Karpas-422 (cell line): ENCODE results near the gene ACOT7. TPM values are rescaled to one million over a fixed set of nuclear protein-coding genes. Genes with fewer than 3 reads are reported as not detected.

Source experiments
- DNase-seq: peaks from one replicate; pipeline ENCODE4 v3.0.0-alpha.2; 2015
- H2AFZ ChIP-seq: fragments of 200-600 bp; sonication (generic); 2 replicates; pipeline ENCODE4 v1.6.1; 2014; ENCODE audit warnings: antibody characterized with exemption, low read length, mixed read lengths
- H3K27ac ChIP-seq: fragments of 200-600 bp; sonication (generic); 2 replicates; pipeline ENCODE4 v1.5.1; 2014; ENCODE audit warnings: mild to moderate bottlenecking, low read length, moderate library complexity
- H3K27me3 ChIP-seq: fragments of 200-600 bp; sonication (generic); 2 replicates; pipeline ENCODE4 v1.6.1; 2014; ENCODE audit warnings: low read length, mixed read lengths
- H3K36me3 ChIP-seq: fragments of 200-600 bp; sonication (generic); 2 replicates; pipeline ENCODE4 v1.6.1; 2014; ENCODE audit warnings: low read length, mixed read lengths; ENCODE audit not compliant: insufficient read depth
- H3K4me1 ChIP-seq: fragments of 200-600 bp; sonication (generic); 2 replicates; pipeline ENCODE4 v1.6.1; 2014; ENCODE audit warnings: mild to moderate bottlenecking, low read length, mixed read lengths
- H3K4me2 ChIP-seq: fragments of 200-600 bp; sonication (generic); 2 replicates; pipeline ENCODE4 v1.6.1; 2014; ENCODE audit warnings: low read length, low read depth, mild to moderate bottlenecking; ENCODE audit not compliant: poor library complexity, severe bottlenecking
- H3K4me3 ChIP-seq: fragments of 200-600 bp; sonication (generic); 2 replicates; pipeline ENCODE4 v1.5.1; 2014; ENCODE audit warnings: mild to moderate bottlenecking, antibody characterized with exemption, low read length, mixed read lengths
- H3K79me2 ChIP-seq: fragments of 200-600 bp; sonication (generic); 2 replicates; pipeline ENCODE4 v1.6.1; 2014; ENCODE audit warnings: mild to moderate bottlenecking, low read length, mixed read lengths
- H3K9ac ChIP-seq: fragments of 200-600 bp; sonication (generic); 2 replicates; pipeline ENCODE4 v1.6.0; 2014; ENCODE audit warnings: low read length
- H3K9me2 ChIP-seq: fragments of 200-600 bp; sonication (generic), shearing (Covaris generic); replicated peaks from 2 replicates; pipeline ENCODE4 v1.6.0; 2014; ENCODE audit warnings: mild to moderate bottlenecking, low read length, moderate library complexity; ENCODE audit not compliant: insufficient read depth
- H3K9me3 ChIP-seq: fragments of 300-700, 200-600 bp; sonication (generic); 2 replicates; pipeline ENCODE4 v1.6.1; 2014; ENCODE audit warnings: low read length, mixed read lengths
- H4K20me1 ChIP-seq: fragments of 200-600 bp; sonication (generic); 2 replicates; pipeline ENCODE4 v1.6.1; 2014; ENCODE audit warnings: mild to moderate bottlenecking, antibody characterized with exemption, low read length, low read depth; ENCODE audit not compliant: insufficient read depth
- total RNA-seq: library from RNA; depleted of rRNA; stranded (reverse); fragments of >200 nt; shearing (Covaris generic); gene quantifications from 2 replicates; pipeline ENCODE4 v1.2.3, GENCODE V29; 2014; ENCODE audit warnings: low replicate concordance

Gene ACOT7
- total RNA-seq, 1 experiment from 2014 or later, result 11.8 TPM

DNA sequence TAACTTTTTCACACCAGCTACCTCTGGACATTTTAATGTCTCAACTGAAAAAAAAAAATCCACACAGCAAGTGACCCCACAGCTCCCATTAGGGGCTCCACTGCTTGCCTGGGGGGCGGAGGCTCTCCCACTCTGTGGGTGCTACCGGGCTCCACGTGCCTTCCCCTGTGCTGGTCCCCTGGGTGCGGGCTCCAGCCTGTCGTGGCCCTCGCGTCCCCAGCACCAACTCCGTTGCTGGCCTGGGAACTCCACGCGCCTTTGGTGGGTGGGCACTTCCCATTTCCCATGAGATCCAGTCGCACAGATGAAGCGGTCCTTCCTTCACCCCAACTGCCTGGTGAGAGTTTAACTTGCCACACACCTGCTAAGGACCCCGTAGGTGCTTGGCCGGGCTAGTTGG lies 105.5 kb downstream of the ACOT7 start:
- H3K4me1 ChIP-seq, result peaks cover 16% of the 10 kb centered on the region
- DNase-seq, result no peak

GRCh38 chr1:6287431-6287886 lies 106.1 kb downstream of the ACOT7 start:
- Histone ChIP-seq H2AFZ (no peak overlapping the region), H3K9me3 (no peaks in the 10 kb centered on the region), H4K20me1 (no peaks in the 10 kb centered on the region), H3K79me2 (no peaks in the 10 kb centered on the region), H3K27ac (no peak overlapping the region), H3K4me3 (no peak overlapping the region), H3K4me1 (peaks cover 16% of the 10 kb centered on the region), H3K27me3 (no peaks in the 10 kb centered on the region), H3K36me3 (no peaks in the 10 kb centered on the region), H3K4me2 (no peak overlapping the region), H3K9me2 (no peaks in the 10 kb centered on the region), H3K9ac (no peak overlapping the region)
- DNase-seq, result no peak

More for the DNA sequence above, 105.5 kb downstream of the ACOT7 start:
- Histone ChIP-seq H3K9ac (no peak overlapping the region), H3K4me3 (no peak overlapping the region), H3K27me3 (no peaks in the 10 kb centered on the region), H4K20me1 (no peaks in the 10 kb centered on the region), H3K9me2 (no peaks in the 10 kb centered on the region), H3K9me3 (no peaks in the 10 kb centered on the region), H3K27ac (no peak overlapping the region), H2AFZ (no peak overlapping the region), H3K36me3 (no peaks in the 10 kb centered on the region), H3K4me2 (no peak overlapping the region), H3K79me2 (no peaks in the 10 kb centered on the region)

- H3K4me3 ChIP-seq, result no peak overlapping the region
Measured at GRCh38 chr1:6287029-6287428, 106.5 kb downstream of the ACOT7 start.

GRCh38 chr1:6286266-6286665 lies 107.3 kb downstream of the ACOT7 start:
- no peak overlapping the region for H3K4me2 ChIP-seq
- DNase-seq, result no peak

More at GRCh38 chr1:6287029-6287428, 106.5 kb downstream of the ACOT7 start:
- no peaks in the 10 kb centered on the region for H3K27me3 ChIP-seq
- H2AFZ ChIP-seq, result no peak overlapping the region
- no peak overlapping the region for H3K27ac ChIP-seq
- DNase-seq, result no peak
- H4K20me1 ChIP-seq, result no peaks in the 10 kb centered on the region
- H3K4me1 ChIP-seq, result peaks cover 16% of the 10 kb centered on the region
- H3K9me3 ChIP-seq, result no peaks in the 10 kb centered on the region
- H3K79me2 ChIP-seq, result no peaks in the 10 kb centered on the region
- no peak overlapping the region for H3K9ac ChIP-seq
- H3K9me2 ChIP-seq, result no peaks in the 10 kb centered on the region
- no peak overlapping the region for H3K4me2 ChIP-seq
- no peaks in the 10 kb centered on the region for H3K36me3 ChIP-seq

GRCh38 chr1:6285336-6285735 lies 108.2 kb downstream of the ACOT7 start:
- Histone ChIP-seq H3K36me3 (no peaks in the 10 kb centered on the region), H3K4me1 (peaks cover 8% of the 10 kb centered on the region), H3K4me2 (no peak overlapping the region), H3K27me3 (no peaks in the 10 kb centered on the region), H3K9me3 (no peaks in the 10 kb centered on the region), H3K79me2 (no peaks in the 10 kb centered on the region), H2AFZ (no peak overlapping the region), H3K4me3 (no peak overlapping the region), H4K20me1 (no peaks in the 10 kb centered on the region), H3K9me2 (no peaks in the 10 kb centered on the region), H3K9ac (no peak overlapping the region), H3K27ac (no peak overlapping the region)
- no peak for DNase-seq

More at GRCh38 chr1:6286266-6286665, 107.3 kb downstream of the ACOT7 start:
- H3K4me3 ChIP-seq, result no peak overlapping the region
- no peaks in the 10 kb centered on the region for H3K36me3 ChIP-seq
- H2AFZ ChIP-seq, result no peak overlapping the region
- H4K20me1 ChIP-seq, result no peaks in the 10 kb centered on the region
- no peaks in the 10 kb centered on the region for H3K9me3 ChIP-seq
- no peak overlapping the region for H3K9ac ChIP-seq
- no peaks in the 10 kb centered on the region for H3K27me3 ChIP-seq
- H3K27ac ChIP-seq, result no peak overlapping the region
- H3K4me1 ChIP-seq, result peaks cover 13% of the 10 kb centered on the region
- H3K9me2 ChIP-seq, result no peaks in the 10 kb centered on the region
- no peaks in the 10 kb centered on the region for H3K79me2 ChIP-seq

GRCh38 chr1:6282577-6283270 lies 110.8 kb downstream of the ACOT7 start:
- Histone ChIP-seq H3K27ac (no peak overlapping the region), H3K36me3 (no peaks in the 10 kb centered on the region), H3K4me1 (peaks cover 8% of the 10 kb centered on the region), H3K27me3 (no peaks in the 10 kb centered on the region), H3K9me3 (no peaks in the 10 kb centered on the region), H3K4me3 (no peak overlapping the region), H3K4me2 (no peak overlapping the region), H3K9ac (no peak overlapping the region), H3K79me2 (no peaks in the 10 kb centered on the region), H4K20me1 (no peaks in the 10 kb centered on the region), H3K9me2 (no peaks in the 10 kb centered on the region), H2AFZ (no peak overlapping the region)
- no peak for DNase-seq

GRCh38 chr1:6281511-6282402 lies 111.8 kb downstream of the ACOT7 start:
- Histone ChIP-seq H3K27me3 (no peaks in the 10 kb centered on the region), H3K4me3 (no peak overlapping the region), H3K27ac (no peak overlapping the region), H4K20me1 (no peaks in the 10 kb centered on the region), H3K4me1 (peaks cover 8% of the 10 kb centered on the region), H3K9ac (no peak overlapping the region), H3K9me3 (no peaks in the 10 kb centered on the region), H3K9me2 (no peaks in the 10 kb centered on the region), H3K36me3 (no peaks in the 10 kb centered on the region), H2AFZ (no peak overlapping the region), H3K4me2 (no peak overlapping the region), H3K79me2 (no peaks in the 10 kb centered on the region)
- DNase-seq, result no peak

- Histone ChIP-seq H3K9me2 (no peaks in the 10 kb centered on the region), H3K4me2 (no peak overlapping the region), H2AFZ (no peak overlapping the region), H3K9ac (no peak overlapping the region), H3K9me3 (no peaks in the 10 kb centered on the region), H3K79me2 (no peaks in the 10 kb centered on the region), H3K36me3 (no peaks in the 10 kb centered on the region), H4K20me1 (no peaks in the 10 kb centered on the region), H3K4me1 (peaks cover 8% of the 10 kb centered on the region), H3K27me3 (no peaks in the 10 kb centered on the region), H3K27ac (no peak overlapping the region), H3K4me3 (no peak overlapping the region)
- DNase-seq, result no peak
Measured at GRCh38 chr1:6280761-6281451, 112.7 kb downstream of the ACOT7 start.
